Stimulated activated CD8-positive, alpha-beta memory T cell treated with anti-CD3 and anti-CD28 coated beads, Interleukin-7, amount 100 ng/mL, for 48 hours (primary cell): Measurements from ENCODE around the gene RNASE1.
"Not testable (repeated sequence)": the region's sequence is repeated elsewhere in the genome, so short reads cannot be mapped to it uniquely, and the experiment has no call there.

Source experiments
- DNase-seq, 2 donors: peaks; one replicate each; pipeline ENCODE4 v3.0.0-alpha.2; 2020; ENCODE audit warnings: low read depth in 1 of 2; ENCODE audit errors: extremely low read depth in 1 of 2

The RNASE1 gene

DNA sequence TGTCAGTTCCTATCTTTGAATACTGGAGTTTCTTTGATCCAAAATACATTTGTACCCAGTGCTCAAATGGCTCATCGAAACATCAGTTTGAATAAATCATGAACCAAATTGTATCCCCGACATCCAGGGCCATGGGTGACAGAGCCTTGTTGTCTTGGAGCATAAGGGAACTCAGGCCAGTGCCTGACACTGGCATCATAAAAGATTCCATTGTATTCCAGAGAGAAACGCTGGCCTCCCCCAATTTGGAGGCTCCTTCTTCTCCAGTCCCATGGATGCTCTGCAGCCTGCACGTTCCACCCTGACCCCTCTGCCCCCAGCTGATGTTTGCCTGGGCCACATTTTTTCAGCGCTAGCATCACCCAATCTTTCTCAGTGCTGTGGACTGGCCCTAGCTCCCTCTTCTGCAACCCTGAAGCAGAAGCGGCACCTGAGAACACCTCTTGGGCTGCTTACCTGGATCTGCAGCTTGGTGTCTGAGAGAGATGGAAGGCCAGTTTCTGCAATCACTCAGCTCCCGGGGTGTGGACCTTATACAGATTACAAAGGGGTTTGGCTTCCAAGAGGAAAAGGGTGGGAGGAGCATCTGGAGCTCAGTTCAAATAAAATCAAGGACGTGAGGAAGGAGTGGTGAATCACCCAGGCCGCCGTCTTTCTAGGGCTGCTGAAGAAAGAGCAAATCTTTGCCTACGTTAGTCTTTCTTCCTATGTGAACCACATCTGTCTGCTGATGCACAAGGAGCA is at the start of gene RNASE1:
Gene RNASE1 (minus strand): TSS at position 504 of the 744 bp plus-strand sequence. CDS start 776 bp downstream, outside the sequence.
- DNase-seq = no peak

DNA sequence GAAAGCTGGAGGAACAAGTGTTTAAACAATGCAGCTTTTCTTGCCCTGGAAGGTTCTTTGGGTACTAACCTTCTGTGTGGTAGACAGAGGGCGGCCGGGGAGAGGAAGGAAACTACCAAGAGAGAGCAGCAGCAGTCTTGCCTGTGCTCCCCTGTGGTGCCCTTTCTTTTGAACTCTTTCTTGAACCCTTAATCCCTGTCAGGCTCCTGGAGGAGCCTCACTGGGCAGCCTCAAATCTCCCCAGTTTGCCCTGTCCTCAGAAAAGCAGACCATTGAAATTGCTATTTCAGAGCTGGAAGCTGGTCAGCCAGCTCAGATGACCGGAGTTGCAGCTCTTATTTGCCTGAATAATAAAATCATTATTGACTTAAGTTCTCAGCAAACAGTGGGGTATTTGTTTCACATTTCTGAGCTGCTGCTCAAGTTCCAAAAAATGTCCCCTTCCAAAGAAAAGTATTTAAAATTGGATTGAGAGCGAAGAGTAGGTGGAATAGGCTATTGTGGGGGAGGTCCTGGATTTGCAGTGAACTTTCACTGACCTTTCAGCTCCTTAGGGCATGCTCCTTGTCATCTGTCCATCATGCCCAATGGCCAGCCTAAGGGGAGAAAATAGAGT is 46.4 kb upstream of the RNASE1 start:
- DNase-seq = no peak

GRCh38 chr14:20848316-20848954 is 45.8 kb upstream of the RNASE1 start:
- DNase-seq = no peak

DNA sequence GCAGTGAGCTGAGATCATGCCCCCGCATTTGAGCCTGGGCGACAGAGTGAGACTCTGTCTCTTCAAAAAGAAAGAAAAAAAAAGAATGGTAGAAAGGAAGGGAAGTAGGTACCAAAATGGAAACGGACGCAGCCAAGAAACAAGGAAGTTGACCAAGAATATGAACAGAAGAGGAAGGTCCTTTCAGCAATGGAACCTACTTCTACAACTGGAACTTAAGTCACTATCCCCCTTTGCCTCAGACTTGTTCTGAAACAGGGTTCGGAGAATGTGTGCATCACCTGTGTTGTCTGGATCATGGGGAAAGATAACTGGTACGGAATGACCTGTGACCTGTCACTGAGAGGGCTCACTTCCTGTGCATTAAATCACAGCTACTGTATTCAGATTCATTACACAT is 43.9 kb upstream of the RNASE1 start:
- DNase-seq = no peak

- no peak for DNase-seq
These were observed 38.5 kb upstream of the RNASE1 start for GRCh38 chr14:20841096-20841495.

DNA sequence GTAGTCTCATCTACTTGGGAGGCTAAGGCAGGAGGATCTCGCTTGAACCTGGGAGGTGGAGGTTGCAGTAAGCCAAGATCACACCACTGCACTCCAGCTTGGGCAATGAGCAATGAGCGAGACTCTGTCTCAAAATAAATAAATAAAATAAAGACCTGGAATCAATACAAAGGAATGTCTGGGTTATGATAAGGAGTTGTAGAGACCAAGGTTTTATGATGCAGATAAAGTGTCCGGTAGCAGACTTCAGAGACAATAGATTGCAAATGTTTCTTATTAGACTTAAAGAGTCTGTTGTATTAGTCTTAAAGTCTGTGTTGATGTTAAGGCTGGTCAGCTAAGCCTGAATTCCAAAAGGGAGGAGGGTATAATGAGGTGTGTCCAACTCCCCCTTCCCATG is 35.2 kb upstream of the RNASE1 start:
- no peak for DNase-seq

DNA sequence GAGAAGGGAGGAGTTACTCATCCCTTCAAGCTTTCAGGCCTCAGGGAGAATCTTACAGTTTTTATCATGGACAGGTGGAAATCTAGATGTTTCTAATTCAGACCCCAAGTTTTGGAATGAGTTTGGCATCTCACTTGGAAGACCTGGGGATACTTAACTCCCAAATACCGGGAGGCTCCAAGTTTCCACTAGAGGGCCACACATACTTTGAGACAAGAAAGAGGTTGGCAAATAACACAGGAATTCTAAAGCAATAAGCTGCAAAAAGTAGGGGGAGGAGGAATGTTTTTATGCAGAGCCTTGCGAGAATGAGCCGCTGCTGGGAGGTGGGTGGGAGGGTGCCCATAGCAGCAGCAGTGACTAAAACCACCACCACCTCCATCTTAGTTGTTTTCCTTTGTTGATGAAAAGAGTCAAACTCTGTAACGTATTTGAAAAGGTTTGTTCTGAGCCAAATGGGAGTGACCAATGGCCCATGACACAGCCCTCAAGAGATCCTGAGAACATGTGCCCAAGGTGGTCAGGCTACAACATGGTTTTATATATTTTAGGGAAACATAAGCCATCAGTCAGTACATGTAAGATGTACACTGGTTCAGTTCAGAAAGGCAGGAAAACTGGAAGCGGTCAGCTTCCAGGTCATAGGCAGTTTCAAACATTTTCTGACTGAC is 34.2 kb upstream of the RNASE1 start:
- no peak for DNase-seq

DNA sequence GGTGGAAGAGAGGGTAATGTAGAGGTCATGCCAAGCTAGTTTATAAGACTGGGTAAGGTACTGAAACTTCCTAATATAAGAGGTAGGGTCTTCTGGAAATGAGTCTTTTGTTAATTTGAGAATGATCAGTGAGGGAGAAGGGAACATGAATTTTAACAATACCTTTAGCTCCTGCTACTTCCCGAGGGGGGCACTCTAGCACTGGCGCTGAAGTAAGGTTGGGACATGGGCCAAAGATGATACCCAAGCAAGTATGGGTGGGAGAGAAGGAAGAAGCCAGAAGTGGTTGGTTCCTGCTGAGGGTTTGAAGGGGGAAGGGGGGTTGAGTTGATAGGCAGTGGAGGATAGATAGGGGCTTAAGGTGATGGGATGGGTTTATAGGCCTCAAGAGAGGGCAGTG is 32.3 kb upstream of the RNASE1 start:
- DNase-seq = no peak

- no peak for DNase-seq
These were observed 28.2 kb upstream of the RNASE1 start for GRCh38 chr14:20830831-20831230.

GRCh38 chr14:20828024-20828694 is 25.5 kb upstream of the RNASE1 start:
- DNase-seq = not testable (repeated sequence)

DNA sequence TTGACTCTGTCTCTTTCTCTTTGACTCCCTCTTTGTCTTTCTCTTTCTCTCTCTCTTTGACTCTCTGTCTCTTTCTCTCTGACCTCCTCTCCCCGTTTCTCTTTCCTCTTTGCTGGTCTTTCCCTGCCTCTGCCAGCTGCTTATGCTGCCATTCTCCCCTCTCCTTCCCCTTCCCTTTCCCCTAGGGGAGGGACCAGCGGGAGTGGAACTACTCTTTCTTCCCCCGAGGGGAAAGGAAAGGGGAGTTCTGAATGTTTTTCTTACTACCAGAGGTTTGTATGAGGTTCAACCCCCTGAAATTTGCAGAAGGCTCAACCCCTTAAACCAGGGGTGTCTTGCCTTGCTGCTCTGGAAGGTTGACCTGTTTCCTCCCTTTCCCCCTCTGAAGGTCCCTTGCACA is 24.7 kb upstream of the RNASE1 start:
- DNase-seq = no peak

DNA sequence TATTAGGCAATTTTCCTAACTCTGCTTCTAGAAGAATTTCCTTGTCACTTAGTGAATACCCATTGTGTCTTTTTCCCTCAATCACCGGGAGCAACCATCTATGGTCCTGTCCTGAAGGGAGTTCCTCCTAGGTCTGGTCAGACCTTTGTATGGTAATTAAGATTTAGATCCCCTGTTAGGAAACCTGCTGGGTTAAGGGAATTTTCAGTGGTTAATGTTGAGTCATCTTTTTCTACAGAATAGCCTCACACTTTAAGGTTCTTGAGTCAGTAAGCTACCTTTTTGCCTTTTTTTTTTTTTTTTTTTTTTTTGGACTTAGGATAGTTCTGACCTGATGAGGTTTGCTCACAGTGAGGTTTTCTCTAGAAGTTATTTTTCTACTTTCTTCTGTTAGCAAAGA is 24.0 kb upstream of the RNASE1 start:
- DNase-seq = not testable (repeated sequence)

DNA sequence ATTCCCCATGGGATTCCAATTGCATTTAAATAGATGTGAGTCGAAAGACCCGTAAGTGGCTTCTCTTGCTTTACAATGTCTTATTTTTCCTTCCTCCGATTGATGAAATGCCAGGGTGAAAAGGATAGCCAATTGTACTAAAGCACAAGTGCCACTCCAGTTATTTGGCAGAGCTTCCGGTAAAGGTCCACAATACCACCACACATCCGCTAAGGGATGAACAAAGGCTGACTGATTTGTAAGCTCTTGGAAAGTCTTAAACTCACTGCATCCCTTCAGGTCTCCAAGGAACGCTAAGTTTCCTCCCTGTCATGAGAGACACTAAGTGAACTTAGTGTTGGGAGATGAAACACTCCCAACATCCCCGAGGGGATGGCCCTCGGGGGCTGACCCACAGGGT is 21.2 kb upstream of the RNASE1 start:
- DNase-seq = no peak

DNA sequence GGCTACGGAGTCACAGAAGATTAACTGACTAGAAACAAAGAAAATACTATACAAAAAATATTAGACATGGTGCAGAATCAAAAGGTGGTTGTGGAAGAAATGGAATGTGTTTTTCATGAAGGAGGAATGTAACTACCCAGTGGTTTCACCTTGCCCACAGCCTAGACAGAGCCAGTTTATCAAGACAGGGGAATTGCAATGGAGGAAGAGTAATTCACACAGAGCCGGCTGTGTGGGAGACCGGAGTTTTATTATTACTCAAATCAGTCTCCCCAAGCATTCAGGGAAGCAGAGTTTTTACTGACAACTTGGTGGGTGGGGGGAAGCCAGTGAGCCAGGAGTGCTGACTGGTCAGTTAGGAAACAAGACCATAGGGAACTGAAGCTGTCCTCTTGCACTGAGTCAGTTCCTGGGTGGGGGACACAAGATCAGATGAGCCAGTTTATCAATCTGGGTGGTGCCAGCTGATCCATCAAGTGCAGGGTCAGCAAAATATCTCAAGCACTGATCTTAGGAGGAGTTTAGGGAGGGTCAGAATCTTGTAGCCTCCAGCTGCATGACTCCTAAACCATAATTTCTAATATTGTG is 19.0 kb upstream of the RNASE1 start:
- not testable (repeated sequence) for DNase-seq

DNA sequence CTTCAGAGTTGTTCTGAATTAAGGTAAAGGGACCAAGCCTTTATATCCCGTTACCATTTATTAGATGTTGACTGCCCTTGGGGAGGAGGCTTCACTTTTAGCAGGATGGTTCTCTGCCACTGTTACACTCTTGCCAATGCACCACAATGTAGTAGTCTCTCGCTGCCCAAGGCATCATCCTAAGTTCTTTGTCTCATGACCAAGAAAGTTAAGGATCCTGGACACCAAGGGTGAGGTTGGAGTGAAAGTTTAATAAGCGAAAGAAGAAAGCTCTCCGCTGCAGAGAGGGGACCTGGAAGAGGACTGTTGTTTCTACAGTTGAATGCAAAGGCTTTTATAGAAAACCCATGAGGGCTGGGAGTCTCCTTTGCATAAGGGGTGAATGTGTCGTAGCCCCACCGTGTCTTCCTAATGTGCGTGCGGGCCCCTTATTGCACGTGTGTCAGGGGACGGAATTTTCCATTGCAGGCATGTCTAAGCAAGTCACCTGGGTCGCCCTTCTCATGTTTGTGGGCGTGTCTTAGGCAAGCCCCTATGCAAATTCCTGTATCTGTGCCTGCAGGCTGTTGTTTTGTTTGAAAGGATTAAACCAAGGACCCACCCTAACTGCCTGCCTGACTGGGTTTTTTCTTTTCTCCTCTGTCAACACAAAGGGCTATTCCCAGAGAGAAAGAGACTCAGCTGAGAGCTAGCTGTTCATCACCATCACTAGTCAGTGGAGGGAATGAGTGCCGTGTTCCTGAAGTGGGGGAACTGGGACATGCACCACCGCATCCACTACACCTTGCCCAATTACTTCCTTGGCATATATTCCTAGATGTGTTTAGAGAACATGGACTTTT is 17.6 kb upstream of the RNASE1 start:
- DNase-seq = no peak

GRCh38 chr14:20818861-20819260 is 16.2 kb upstream of the RNASE1 start:
- no peak for DNase-seq

DNA sequence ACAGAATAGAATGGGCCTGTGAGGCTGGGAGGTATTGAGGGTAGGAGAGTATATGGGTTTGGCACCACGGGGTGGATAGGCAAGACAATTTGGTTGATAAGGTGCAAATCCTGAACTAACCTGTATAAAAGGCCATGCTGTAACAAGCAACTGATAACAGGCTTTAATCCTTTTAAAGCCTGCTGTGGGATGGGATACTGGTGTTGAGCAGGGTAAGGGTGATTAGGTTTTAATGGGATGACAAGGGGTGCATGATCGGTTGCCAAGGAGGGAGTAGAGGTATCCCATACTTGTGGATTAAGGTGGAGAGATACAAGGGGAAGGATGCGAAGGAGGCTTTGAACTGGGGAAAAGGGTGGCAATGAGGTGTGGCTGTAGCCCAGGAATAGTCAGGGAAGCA is 13.3 kb upstream of the RNASE1 start:
- DNase-seq = not testable (repeated sequence)

- no peak for DNase-seq
These were observed 9.6 kb upstream of the RNASE1 start for GRCh38 chr14:20811986-20812975.

DNA sequence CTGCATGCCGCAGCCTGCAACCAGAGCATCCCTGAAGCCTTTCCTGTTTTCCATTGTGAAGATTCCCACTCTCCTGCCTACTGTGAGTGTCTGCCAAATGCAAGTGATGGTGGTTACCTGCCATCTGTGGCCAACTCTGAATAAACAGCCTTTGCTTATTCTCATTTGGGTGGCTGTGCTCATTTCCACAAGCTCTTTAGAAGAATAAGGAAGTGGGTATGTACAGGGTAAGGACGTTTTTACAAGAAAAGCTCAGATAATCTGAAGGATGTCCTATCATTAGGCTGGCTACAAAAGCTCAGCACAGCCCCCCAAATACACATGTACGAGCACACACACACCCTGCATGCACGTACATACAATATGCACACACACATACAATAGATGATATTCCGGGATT is 7.3 kb upstream of the RNASE1 start:
- DNase-seq = no peak
